Anterior cingulate cortex (tissue), 58 donors: ENCODE results near the gene CACNA1B.

Source experiments
- DNase-seq, 58 donors: peaks; one replicate each; lab custom pipeline; 2025; lab: John Stamatoyannopoulos, UW

CACNA1B gene

DNA sequence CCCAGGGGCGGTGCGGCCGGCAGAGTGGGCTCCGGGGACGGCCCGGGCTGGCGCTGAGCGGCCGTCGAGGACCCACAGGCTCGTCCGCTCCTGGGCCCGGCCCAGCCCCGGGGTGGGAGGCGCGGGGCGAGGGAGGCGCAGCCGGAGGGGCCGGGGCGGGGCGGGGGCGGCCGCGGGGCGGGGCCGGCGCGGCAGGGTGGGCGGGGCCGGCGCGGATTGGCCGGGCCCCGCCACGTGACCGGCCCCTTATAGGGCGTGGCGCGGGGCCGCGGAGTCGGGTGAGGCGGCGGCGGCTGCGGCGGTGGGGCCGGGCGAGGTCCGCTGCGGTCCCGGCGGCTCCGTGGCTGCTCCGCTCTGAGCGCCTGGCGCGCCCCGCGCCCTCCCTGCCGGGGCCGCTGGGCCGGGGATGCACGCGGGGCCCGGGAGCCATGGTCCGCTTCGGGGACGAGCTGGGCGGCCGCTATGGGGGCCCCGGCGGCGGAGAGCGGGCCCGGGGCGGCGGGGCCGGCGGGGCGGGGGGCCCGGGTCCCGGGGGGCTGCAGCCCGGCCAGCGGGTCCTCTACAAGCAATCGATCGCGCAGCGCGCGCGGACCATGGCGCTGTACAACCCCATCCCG lies at the start of gene CACNA1B:
TSS of gene CACNA1B (plus strand) at position 277 of the 617 bp plus-strand sequence. CDS start at position 429, 152 bp downstream.
- peak in 5 of 58 donors; percentile 9 to 68 (median 37) for DNase-seq

DNA sequence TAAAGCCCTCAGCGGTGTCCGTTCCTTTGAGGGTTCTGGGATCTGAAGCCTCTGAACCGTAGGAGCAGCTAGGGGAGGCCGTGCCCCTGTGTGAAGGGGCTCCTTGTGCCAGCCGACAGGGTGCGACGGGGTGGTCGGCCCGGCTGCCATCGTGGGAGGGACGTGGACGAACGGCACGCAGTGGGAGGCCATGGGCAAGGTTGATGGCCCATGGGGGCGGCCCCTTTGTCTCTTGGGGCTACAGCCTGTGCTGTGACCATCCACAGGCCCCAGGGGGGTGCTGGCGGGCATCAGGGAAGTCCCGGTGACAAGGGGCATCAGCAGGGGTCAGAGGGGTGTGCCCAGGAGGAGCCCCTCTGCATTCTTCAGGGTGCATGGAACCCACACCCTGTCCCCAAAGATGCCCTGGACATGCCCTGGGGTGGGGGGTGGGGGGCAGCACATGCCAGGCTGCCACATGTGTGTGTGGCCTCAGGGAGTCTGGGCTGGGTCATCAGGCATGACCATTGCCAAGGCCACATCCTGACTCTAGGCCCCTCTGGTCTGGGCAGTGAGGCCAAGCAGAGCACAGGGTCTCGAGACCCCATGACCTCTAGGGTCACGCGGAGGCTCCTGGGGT lies 49.6 kb upstream of the CACNA1B start:
- no peak for DNase-seq

DNA sequence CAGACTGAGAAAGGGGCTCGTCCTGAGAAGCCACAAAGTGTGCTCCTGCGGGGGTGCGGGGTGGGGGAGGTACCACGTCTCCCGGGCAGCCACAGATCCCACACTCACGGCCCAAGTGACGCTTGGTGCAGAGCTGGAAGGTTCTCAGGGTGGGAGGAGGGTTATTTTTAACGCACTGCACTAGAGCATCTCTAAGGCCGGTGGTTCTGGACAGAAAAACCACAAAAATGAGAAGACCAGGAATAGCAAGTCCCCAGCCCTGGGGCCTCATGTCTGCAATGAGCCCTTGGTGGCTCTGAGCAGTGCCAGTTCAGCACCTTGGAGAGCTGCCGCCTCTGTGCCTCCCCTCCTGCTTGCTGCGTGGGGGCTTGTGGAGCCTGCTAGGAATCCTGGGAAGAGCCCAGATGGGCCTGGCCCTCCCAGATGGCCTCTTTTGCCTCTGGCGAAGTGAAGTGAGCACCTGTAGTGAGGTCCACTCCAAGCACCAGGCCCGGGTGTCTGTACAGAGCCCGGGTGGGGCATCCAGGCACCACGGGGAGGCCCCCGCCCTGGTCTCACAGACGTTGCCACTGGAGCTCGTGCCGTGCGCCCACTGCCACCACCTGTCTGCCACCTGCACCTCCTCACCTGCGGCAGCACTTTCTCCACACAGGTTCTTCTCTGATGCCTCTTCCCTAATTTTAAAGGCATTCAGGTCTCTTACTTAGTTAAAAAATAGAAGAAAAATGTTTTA lies 48.9 kb upstream of the CACNA1B start:
- DNase-seq = peak in 1 of 58 donors; percentile 36

DNA sequence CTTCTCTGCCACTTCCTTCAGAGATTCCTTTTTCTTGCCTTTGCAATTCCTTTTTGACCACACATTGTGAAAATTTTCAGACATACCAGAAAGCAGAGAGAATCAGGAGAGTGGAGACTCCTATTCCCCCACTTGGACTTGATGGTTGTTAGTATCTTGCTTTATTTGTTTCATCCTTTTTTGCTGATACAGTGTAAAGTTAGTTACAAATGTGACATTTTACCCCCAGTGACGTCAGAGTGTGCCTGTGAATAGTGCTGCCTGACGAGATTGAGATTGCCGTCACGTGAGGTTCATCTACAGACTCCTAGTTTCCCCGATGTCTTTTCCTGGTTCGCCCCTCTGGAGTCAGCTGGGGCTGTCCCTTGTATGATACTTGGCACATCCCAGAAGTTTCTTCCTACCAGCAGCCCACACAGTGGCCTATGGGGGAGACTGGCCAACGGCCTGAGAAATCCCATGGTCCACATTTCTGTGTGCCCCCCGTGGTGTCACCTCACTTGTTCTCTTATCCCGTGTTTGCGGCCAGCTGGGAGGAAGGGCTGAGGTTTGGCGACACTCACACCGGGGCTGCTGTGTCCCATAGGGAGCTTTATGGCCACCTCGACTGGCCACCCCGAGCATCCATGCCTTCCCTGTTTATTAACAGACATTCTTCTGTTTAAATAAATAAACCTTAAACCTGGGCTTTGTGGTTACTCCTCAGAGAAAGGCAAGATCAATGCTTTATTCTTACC lies 48.2 kb upstream of the CACNA1B start:
- no peak for DNase-seq

DNA sequence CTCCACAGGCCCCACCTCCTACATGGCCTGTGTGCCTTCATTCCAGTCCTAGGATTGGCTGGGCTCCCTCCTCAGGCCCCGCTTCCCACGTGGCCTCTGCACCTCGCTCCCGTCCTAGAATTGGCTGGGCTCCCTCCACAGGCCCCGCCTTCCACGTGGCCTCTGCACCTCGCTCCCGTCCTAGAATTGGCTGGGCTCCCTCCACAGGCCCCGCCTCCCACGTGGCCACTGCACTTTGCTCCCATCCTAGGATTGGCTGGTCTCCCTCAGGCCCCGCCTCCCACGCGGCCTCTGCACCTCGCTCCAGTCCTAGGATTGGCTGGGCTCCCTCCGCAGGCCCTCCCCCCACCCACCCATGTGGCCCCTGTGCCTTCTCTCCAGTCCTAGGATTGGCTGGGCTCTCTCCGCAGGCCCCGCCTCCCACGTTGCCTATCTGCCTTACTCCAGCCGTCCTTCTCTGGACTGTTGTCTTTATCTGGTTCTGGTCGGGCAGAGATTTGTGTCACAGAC lies 45.3 kb upstream of the CACNA1B start:
- no peak for DNase-seq

DNA sequence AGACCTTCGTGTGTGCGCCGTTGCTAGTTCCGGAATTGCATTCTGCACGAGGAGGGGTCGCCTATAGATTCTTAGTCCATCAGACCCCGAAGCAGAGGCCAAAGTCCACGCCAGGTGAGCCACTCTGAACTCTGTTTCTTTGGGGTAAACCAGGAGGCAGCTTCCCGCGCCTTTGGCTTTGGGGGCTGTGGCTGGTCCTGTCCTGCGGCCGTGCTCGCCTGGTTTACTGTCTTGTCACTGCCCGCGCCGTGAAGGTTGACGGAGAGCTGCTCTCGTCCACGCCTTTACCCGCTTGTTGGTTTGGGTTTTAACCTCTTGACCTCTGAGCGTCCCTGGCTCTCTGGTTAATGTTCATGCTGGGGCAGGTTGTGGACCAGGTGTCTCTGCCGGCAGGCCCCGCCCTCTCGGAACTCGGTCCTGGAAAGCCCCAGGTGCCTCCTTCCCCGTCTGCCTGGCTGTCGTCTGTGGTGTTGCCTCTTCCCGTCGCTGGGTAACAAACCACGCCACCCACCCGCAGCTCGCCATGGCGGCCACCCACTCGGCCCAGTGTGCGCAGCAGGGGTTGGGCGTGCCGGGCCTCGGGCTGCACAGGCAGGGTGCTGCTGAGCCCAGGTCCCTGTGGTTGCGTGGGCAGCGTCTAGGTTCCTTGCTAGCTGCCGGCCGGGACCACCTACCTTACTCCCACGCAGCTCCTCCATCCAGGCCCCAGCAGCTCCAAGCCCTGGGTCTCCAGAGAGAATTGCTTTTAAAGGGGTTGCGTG lies 44.6 kb upstream of the CACNA1B start:
- peak in 6 of 58 donors; percentile 17 to 41 (median 27) for DNase-seq

DNA sequence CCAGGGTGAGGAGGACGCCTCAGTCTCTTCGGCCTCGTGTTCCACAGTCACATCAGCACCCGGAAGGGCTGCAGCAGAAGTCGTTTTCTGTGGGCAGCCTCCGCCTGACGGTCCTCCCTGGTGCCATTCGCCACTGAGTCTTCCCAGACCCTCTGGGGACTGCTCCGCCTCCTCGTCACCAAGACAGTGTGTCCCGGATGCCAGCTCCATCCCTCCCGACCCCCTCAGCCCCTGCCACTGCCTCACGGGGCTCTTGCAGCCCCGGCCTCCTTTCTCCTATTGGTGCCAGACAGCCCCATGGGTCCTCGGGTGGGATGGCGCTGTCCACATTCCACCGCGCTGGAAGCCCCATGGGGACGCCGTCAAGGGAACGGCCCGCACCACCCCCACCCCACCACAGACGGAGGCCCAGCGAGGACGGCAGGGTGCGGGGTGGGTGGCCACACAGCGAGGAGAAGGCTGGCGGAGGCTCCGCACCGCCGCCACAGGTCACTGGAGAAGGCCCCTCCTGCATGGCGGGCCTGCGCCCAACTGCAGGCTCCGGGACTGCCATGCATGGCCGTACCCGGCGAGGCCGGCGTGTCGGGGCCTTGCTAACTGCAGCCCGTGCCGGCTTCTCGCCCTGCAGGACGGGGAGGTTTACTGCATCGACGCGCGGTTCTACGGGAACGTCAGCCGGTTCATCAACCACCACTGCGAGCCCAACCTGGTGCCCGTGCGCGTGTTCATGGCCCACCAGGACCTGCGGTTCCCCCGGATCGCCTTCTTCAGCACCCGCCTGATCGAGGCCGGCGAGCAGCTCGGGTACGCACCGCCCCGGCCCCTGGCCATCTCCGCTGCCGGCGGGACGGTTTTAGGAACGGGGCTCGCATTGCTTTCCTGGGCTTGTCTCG lies 43.6 kb upstream of the CACNA1B start:
- no peak for DNase-seq

DNA sequence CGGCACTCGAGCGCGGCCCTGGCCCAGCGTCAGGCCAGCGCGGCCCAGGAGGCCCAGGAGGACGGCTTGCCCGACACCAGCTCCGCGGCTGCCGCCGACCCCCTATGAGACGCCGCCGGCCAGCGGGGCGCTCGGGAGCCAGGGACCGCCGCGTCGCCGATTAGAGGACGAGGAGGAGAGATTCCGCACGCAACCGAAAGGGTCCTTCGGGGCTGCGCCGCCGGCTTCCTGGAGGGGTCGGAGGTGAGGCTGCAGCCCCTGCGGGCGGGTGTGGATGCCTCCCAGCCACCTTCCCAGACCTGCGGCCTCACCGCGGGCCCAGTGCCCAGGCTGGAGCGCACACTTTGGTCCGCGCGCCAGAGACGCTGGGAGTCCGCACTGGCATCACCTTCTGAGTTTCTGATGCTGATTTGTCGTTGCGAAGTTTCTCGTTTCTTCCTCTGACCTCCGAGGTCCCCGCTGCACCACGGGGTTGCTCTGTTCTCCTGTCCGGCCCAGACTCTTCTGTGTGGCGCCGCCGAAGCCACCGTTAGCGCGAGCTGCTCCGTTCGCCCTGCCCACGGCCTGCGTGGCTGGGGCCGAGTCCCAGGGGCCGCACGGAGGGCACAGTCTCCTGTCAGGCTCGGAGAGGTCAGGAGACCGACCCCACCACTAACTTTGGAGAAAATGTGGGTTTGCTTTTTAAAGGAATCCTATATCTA lies 42.6 kb upstream of the CACNA1B start:
- DNase-seq = no peak

DNA sequence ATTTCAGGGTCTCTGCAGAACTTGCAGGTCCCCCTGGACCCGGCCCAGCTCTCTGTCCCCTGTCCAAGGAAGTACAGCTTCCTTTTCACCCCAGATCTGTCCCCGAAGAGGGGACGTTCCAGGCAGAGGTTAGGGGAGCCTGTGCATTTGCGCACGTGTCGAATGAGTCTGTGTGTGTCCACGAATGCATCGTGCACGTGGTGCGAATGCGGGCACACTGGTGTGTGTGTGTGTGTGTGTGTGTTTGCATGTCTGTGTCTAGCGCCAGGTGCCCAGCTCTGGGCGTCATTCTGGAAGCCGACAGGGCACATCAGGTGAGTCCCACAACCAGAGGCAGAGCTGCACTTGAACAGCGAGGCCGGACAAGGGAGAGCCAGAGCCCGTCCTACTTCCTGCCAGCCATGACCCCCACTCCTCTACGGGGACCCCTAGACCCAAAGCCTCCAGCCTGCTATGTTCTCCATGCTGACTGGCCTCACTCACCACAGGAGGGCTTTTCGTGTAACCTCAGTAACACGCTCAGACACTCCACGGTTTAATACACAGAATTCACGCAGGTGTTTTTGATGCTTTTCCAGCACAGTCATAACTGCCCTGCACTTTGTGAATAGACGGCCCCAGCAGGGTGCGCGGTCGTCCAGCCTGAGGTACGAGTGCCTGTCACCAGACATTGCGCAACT lies 41.3 kb upstream of the CACNA1B start:
- DNase-seq = no peak

DNA sequence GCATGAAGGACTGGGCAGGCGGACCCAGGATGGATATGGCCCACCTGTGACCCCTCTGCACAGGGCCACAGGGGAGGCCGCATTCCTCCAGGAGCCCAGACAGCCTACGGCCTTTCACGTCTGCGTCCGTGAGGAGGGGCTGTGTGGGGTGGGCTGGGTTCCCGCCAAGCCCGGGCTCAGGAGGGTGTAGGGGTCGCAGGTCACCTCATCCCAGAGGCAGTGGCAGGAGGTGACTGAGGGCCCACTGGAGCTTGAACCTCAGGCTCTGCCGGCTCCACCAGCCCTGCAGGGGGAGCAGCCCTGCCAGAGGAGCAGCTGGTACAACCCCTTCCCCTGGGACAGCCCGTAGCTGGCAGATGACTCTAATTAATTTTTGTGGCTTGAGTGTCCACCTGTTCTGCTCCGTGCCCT lies 40.7 kb upstream of the CACNA1B start:
- no peak for DNase-seq

DNA sequence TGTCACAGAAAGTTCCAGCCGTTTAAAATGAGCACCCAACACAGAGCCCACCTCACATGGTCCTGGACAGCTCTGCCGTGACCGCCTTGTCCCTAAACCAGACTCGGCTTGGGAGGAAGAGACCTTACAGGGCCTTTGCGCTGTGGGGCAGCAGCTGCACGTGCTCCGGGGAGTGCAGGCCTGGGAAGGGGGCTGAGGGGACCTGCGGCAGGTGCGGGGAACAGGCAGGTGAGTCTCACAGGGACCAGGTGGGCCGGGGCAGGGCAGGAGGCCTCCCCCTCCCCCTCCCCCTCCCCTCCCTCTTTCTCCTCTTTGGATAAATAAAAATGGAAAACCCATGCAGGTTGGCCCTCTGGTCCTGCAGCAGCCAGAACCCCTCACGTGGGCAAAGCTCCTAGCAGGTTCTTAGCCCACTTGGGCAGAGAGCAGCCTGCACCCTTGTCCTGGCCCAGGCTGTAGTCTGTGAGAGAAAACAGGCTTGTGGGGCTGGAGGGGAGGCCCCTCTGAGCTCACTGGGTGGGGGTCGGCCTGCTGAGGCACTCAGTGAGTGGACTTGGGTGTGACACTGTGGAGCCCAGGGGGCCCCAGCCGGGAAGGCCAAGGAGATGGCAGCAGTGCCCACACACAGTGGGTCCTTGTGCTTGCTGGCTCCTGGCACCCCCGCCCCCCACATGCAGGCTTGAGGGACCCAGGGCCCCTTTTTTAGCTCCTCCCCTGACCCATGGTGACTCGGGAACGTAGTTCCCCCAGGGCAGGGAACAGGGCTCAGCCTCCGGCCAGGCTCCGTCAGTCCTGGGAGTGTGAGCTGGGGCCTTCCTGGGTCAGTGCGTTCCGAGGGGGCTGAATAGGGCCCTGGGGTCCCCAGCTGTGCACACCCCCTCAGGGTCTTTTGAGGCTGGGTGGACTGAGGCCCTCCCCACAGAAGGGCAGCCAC lies 40.0 kb upstream of the CACNA1B start:
- DNase-seq = no peak

DNA sequence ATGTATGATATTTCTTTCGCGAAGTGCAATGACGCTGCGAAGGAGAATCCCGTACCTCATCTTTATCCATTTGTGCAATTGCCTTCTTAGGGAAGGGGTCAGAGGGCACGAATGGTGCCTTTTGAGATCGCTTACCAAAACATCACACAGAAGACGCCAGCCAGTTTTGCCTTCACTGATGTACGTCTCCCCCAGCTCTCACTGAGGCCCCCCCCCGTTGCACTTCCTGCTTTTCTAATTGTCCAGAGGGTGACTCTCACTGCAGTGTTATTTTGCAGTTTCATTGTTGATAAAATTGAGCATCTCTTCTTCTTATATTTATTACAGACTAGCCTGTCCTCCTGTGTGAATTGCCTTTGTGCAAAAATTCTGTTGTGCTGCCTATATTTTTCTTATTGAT lies 39.0 kb upstream of the CACNA1B start:
- DNase-seq = no peak

DNA sequence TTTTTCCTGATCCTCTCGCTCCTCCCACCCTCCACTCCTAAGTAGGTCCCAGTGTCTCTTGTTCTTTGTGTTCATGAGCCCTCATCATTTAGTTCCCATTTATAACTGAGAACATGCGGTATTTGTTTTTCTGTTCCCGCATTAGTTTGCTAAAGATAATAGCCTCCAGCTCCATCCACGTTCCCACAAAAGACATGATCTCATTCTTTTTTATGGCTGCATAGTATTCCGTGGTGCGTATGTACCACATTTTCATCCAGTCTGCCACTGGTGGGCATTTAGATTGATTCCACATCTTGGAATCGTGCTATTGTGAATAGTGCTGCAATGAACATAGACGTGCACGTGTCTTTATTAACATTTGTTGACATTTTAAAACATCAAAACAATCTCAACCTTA lies 34.2 kb upstream of the CACNA1B start:
- no peak for DNase-seq

DNA sequence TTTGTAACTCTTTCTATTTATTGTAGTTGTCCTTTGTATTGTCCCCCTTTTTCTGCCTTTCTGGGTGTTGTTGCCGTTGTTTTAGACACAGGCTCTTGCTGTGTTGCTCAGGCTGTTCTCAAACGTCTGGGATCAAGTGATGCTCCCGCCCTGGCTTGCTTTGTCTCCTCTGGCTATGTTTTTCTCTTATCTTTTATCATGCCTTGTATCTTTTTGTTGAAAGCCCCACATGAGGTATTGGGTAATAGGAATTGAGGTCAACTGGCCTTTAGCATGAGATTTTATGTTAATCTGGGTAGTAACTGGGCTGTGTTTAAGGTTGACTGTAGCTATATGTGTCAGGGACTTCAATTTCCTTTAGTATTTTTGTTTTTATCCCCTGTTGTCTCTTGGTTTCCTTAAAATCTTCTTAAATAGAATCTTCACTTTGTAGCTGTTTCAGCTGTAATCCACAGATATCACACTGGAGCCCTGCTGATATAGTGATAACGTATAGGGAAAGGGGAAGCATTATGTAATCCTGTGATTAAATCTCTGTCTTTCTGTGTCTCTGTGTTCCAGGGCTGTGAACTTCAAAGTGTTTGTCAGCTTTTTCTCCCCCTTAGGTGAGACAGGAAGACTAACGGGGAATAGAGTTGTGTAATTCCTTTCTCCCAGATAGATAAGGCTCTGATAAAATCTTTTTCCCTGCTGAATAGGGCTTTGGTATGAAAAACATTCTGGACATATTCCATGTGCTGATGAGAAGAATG lies 25.9 kb upstream of the CACNA1B start:
- DNase-seq = no peak

DNA sequence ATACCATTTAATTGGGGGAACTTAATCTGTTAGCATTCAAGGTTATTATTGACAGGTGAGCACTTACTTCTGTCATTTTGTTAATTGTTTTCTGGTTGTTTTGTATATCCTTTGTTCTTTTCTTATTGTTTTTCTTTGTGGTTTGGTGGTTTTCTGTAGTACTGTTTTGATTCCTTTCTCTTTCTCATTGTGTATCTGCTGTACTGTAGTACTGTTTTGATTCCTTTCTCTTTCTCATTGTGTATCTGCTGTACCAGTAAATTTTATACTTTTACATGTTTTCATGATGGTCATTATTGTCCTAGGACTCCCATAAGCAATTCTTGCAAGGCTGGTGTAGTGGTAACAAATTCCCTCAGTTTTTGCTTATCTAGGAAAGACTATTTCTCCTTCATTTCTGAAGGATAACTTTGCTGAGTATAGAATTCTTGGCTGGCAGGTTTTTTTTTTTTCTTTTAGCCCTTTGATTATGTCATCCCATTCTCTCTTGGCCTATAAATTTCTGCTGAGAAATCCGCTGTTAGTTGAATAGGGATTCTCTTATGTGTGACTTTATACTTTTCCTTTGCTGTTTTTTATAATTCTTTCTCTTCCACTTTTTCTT lies 24.1 kb upstream of the CACNA1B start:
- no peak for DNase-seq

DNA sequence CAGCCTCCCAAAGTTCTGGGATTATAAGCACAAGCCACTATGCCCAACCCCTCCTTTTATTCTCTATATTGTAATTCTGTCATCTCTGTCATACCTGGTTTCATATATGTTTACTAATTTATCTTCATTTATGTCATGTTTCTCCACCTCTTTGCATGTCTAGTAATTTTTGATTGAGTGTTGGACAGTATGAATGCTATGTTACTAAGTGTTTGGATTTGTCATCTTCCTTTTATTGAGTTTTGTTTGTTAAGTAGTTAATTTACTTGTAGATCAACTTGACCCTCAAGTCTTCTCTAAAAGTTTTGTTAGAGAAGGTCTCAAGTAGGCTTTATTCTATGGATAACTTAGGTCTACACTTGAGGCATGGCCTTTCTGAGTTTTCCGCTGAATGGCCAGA lies 17.2 kb upstream of the CACNA1B start:
- DNase-seq = no peak
